ENCODE measurements around the gene PPP1R13L.

PPP1R13L gene

DNA sequence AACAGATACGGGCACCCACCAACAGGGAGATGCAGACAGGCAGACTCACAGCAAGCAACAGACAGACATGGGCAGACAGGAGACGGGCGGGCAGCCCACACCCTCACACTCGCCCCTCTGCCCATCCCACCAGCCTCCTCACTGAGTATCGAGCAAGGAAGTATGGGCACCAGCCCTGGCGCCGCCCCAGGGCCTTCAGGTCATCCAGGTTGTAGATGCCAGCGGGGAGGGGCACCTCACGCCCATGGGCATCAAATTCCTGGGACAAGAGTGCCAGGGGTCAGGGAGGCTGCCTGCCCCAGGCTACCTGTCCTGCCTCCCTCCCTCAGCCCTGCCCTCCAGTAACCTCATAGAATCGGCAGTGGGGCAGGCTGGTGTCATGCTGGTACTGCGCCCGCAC, 40.2 kb downstream of the PPP1R13L start:
- DNase-seq (ENCODE audit: low spot score) = no peak

- DNase-seq (ENCODE audit: low spot score) = no peak
These were observed 40.9 kb downstream of the PPP1R13L start for GRCh38 chr19:45363861-45364459.

DNA sequence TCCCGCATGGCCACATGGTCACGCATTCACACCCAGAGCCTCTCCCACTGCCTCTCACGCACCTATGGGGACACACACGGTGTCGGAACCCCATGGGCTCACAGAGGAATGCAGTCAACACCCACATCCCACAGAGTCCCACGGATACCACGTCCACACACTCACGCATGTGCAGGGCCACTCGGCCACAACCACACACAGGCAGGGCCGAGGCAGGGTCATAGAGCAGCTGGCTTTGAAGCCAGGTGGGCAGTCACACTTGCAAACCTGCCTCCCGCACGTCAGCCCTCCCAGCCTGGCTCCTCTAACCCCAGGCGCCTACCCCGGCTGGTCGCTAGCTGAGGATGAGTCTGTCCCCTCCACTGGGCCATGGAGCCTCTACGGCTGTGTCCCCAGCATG, 42.6 kb downstream of the PPP1R13L start:
- DNase-seq (ENCODE audit: low spot score) = no peak

DNA sequence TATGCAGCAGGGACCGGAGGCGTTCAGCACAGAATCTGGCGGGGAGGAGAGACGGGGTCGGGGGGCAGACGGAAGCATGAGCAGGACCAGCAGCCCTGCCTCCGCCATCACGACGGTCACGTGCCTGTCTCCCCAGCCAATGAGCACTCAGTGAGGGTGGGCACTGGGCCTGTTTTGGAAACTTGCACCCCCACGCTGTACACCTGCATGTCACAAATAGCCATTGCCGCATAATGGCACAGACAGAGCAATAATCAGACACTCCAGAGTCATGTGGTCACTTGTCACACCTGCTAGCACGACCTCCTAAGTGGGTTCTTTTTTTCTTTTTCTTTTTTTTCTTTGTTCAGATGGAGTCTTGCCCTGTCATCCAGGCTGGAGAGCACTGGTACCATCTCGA, 43.3 kb downstream of the PPP1R13L start:
- no peak for DNase-seq (ENCODE audit: low spot score)

GRCh38 chr19:45358213-45358792, 46.6 kb downstream of the PPP1R13L start:
- no peak for DNase-seq (ENCODE audit: low spot score)

DNA sequence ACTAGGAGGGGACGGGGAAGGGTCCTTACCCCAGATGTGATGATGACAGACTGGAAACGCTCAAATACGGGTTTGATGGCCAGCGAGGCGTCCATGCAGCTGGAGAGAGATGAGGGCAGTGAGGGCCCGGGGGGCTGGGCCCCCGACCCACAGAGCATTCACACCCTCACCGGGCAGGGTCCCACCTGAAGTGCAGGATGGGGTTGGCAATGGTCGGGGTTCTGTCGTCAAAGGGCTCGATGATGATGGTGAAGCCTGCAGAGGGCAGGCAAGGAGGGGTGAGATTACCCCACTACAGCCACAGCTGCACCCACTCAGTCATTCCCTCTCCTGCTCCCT, 47.5 kb downstream of the PPP1R13L start:
- DNase-seq (ENCODE audit: low spot score) = no peak

GRCh38 chr19:45356760-45357444, 48.0 kb downstream of the PPP1R13L start:
- DNase-seq (ENCODE audit: low spot score) = no peak

DNA sequence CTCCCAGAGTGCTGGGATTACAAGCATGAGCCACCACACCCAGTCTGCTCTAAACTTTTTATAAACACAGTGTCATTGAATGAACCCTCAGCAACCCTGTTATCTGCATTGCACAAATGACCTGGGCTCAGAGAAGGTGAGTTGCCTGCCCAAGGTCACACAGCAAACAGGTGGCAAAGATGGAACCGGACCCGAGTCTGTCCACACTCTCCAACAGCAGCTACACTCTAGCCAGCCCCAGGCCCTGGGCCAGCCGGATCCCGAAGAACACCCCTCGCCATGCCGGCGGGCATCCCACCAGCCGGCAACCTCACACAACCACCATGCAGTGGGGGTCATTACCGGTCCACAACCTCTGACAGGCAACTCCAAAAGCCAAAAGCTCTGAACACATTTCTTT, 49.0 kb downstream of the PPP1R13L start:
- no peak for DNase-seq (ENCODE audit: low spot score)

DNA sequence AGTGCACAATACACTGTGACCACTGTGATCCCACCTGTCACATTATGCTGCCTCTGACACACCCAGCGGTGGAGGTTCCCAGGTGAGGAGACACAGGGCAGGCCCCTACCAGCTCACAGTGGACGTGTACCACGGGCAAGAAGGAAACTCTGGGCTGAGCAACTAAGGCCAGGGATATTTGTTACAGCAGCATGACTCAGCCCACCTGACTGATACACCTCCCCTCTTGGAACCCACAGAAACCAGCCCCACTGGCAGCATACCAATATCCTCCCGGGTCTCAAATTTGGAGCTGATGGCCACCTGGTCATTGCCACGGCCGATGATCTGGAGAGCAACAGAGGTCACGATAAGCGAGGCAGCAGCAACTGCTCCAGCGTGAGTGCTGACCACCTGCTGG, 49.5 kb downstream of the PPP1R13L start:
- no peak for DNase-seq (ENCODE audit: low spot score)

DNA sequence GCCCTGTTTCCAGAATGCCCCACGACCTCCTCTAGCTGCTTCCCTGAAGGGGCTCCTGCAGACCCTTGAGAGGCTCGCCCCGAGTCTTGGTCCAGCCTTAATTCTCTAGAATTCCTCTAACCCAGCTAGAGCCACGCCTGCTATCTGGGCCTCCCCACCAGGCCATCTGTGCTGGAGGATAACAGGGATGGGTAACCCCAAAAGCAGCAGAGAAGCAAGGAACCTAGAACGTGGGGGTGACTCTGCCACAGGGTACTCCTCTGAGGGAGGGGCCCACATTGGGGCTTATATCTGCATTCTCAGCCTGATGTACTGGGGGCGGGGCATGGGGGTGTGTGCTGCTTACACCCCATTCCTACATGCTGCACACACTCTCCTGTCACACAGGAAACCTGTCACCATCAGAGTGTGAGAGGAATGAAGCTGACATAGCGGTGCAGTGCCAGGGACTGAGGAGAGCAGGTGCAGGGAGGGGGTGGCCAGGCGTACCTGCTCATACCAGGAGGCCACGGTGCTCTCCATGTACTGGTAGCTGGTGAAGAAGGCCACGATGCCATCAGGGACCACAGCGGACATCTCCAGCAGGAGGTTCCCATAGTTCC, 50.5 kb downstream of the PPP1R13L start:
- DNase-seq (ENCODE audit: low spot score) = no peak

- DNase-seq (ENCODE audit: low spot score) = peak; percentile 29
These were observed 51.7 kb downstream of the PPP1R13L start for GRCh38 chr19:45352914-45353796.

DNA sequence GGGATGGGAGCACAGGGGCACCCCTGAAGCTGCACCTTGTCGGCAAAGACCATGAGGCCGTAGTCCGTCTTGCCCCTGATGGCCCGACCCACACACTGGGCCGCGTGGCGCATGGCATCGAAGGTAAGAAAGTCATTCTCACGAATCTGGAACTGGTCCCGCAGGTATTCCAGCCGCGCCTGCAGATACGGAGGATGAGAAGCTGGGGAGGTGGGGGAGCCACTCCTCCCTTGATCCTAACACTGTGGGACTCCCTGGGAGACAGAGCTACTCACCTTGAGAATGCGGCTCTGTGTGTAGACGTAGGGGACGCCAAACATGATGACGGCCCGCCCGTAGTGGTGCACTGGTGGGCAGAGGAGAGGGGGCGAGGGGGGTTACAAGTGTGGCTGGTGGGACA, 52.4 kb downstream of the PPP1R13L start:
- no peak for DNase-seq (ENCODE audit: low spot score)

DNA sequence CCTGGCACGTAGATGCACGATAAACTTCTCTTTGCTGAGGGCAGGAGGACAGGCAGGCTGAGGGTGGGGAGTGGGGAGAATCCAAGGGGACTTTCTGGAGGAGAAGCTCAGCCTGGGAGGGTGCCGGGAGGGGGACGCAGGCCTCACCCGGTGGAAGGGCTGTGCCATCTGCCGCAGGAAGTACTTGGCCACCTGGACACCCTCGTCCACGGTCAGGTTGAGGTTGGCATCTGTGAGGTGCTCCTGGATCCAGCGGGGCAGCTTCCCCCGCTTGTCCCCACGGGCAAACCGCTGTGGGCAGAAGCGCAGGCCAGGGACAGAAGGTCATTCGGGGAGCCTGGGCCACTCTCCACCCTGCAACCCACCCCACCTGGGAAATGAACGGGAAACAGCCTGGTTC, 52.8 kb downstream of the PPP1R13L start:
- DNase-seq (ENCODE audit: low spot score) = no peak

DNA sequence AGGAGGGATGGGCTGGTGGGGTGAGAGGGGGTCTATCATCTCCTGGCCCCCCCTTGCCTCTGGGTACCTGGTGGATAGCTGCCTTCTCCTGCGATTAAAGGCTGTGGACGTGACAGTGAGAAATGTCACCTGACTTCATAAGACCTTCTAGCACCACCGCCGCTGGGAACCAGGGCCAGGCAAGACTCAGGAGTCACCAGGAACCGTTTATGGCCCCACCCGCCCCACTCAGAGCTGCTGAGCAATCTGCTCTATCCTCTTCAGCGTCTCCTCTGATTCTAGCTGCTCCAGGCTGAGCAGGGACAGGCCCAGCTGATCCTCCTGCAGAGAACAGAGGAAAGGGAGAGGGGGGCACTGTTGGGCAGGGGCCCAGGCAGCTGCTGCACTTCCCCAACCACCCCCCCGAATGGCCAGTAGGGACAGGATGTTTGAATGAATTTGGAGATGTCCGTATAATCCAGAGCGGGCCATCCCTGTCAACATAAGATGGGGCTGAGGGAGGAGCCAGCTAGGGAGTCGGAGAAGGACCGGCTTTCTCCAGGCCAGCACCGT, 53.4 kb downstream of the PPP1R13L start:
- DNase-seq (ENCODE audit: low spot score) = no peak

DNA sequence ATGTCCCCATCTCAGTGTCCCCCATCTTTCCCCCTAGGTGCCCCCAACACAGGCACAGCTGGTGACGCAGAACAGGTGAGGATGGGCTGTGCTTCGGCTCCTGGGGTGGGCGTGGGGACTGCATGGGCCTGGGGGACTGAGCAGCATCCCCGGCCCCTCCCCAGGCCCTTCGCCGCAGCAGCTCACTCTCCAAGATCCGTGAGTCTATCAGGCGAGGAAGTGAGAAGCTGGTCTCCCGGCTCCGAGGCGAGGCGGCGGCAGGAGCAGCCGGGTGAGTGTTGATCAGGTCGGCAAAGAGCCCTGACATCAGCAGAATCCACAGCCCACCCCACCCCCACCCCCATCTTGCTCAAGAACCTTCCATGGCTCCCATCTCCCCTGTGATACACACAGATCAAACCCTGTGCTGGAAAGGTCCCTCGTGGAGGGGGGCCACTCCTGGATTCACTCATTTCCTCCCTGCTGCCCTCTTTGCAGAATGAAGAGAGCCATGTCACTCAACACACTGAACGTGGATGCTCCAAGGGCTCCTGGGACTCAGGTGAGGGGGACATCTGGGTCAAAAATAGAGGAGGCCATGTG, 54.3 kb downstream of the PPP1R13L start:
- no peak for DNase-seq (ENCODE audit: low spot score)

GRCh38 chr19:45349430-45349941, 55.4 kb downstream of the PPP1R13L start:
- no peak for DNase-seq (ENCODE audit: low spot score)

- no peak for DNase-seq (ENCODE audit: low spot score)
These were observed 55.8 kb downstream of the PPP1R13L start for GRCh38 chr19:45349126-45349415.

DNA sequence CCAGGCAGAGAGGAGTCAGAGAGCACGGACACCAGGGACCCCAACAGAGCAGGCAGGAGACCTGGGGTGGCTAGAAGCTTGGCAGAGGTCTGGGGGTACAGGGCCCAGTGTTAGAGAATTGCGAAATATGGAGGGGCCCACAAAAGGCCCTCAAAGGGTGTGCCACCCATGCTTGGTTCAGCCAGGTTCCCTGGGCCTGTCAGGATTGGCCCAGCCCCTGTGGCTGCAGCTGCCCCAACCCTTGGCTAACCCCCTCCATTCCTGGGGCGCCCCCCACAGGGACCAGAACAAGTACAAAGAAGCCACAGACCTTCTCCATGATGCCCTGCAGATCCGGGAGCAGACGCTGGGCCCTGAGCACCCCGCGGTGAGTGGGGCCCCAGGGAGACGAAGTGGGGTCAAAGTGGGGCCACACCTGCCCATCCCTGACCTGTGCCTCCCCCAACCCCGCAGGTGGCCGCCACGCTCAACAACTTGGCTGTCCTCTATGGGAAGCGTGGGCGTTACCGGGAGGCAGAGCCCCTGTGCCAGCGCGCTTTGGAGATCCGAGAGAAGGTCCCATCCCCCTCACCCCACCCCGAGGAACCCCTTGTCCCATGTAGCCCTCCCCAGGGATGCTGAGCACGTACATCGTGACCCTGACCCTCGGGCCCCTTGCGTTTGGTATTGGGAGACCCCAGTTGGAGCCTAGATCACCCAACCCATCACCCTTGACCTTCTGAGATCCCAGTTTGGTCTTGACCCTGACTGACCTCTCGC, 56.3 kb downstream of the PPP1R13L start:
- DNase-seq (ENCODE audit: low spot score) = no peak

DNA sequence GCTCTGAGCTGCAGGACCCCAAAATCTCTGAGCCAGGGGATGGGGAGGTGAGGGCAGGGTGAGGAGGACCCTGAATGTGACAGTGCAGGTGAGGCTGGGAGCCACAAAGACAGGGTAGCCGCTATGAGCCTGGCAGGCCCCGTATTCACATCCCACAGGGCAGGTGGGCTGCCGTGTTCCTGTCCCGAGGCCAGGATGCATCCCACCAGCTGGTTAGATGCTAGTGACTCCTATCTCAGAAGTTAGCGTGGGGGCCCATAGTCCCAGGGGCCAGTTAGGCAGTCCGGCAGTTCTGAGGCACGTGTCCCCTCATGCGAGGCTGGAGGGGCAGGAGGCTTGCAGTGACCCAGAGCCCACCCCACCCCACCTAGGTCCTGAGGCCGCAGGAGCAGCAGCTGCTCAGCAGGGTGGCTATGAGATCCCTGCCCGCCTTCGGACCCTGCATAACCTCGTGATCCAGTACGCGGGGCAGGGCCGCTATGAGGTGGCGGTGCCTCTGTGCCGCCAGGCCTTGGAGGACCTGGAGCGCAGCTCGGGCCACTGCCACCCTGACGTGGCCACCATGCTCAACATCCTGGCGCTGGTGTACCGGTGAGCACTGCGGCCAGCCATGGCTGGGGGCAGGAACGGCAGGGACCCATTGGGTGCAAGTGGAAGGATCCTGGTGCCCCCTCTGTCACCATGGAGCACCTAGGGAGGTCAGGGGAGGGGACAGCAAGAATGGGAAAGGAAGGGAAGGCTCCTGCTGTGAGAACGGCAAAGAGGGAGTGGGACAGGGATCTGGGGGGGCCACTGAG, 57.1 kb downstream of the PPP1R13L start:
- no peak for DNase-seq (ENCODE audit: low spot score)

DNA sequence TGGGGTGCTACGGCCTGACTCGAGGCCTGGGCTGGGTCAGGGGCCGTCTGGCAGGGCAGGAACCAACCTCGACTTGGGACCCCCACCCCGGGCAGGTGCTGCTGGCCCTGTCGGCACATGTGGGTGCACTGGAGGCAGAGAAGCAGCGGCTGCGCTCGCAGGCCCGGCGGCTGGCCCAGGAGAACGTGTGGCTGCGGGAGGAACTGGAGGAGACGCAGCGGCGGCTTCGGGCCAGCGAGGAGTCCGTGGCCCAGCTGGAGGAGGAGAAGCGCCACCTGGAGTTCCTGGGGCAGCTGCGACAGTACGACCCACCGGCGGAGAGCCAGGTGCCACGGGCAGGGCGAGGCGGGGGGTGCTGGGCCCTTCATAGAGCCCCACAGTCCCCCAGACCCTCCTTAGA, 58.4 kb downstream of the PPP1R13L start:
- DNase-seq (ENCODE audit: low spot score) = no peak
